ENCODE measurements around the gene CAPN15.
A peak's percentile ranks its signal among the peaks of the same experiment; 100 is the strongest.

The CAPN15 gene

GRCh38 chr16:529012-529575 is 1.6 kb downstream of the CAPN15 start:
- TF ChIP-seq CTCF (IDR thresholded peaks at IDR 0.05; ENCODE audit: insufficient read depth, low read length, missing control alignments): no peak
- ChIA-PET CTCF (no interaction called here), POLR2A (no interaction called here)
- peak overlapping the region; percentile 82 for H3K4me3 ChIP-seq (ENCODE audit: low read depth, low read length)
- DNase-seq (ENCODE audit: low read depth, low spot score): no peak

DNA sequence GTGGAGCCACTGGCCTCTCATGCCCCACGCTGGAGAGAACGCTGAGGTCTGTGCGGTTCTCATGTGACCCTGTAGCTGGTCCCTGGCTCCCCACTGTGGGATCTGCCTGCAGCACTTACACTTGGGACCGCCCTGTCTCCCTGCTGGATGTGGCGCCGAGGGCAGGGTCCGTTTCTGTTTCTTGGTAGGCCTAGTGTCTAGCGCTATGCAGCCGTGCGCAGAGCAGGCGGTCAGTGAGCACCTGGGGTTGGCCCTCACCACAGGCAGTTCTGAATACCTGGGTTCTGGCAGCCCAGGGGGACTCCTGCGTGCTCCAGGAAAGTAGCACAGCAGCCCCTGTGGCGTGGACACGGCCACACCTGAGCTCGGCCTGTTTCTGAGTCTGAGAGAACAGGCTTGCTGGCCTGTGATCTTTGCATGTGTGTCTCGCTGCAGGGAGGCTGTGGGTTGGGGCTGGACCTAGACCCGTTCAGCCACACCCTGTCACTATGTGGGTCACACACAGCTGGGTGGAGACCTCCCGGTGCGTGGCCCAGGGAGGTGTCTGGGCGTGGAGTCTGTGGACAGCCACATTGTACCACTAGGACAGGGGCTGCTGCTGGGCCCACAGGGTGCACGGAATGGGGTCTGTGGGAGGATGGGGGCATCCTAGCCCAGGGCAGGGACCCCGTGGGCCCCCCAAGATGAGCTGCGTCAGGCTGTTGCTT is 2.8 kb downstream of the CAPN15 start:
- H3K4me3 ChIP-seq (ENCODE audit: low read depth, low read length): peak overlapping the region; percentile 82; the same call in 1 of the 2 replicates
- DNase-seq (ENCODE audit: low read depth, low spot score): no peak
- no peak for TF ChIP-seq CTCF (IDR thresholded peaks at IDR 0.05; ENCODE audit: insufficient read depth, low read length, missing control alignments)
- CTCF ChIA-PET: no interaction called here
- POLR2A ChIA-PET: no interaction called here

DNA sequence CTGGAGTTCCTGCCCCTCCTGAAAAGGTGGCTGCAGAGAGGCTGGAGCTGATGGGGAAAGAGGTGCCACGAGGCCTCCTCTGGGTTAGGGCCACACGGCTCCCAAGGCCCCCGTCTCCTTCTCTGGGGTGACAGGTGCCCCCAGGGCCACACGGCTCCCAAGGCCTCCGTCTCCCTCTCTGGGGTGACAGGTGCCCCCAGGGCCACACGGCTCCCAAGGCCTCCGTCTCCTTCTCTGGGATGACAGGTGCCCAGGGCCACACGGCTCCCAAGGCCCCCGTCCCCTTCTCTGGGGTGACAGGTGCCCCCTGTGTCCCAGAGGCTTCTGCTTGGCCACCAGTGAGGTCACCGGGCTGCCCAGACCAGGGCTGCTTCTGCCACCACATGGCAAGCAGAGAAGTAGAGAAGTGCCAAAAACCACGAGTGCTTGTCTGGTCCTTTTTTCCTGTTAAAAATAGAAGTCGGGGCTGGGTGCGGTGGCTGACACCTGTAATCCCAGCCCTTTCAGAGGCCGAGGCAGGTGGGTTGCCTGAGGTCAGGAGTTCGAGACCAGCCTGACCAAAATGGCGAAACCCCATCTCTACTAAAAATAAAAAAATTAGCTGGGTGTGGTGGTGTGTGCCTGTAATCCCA is 4.1 kb downstream of the CAPN15 start:
- no peak overlapping the region for H3K4me3 ChIP-seq (ENCODE audit: low read depth, low read length)
- no peak for TF ChIP-seq CTCF (IDR thresholded peaks at IDR 0.05; ENCODE audit: insufficient read depth, low read length, missing control alignments)
- no peak for DNase-seq (ENCODE audit: low read depth, low spot score)
- POLR2A ChIA-PET: no interaction called here
- CTCF ChIA-PET: no interaction called here

DNA sequence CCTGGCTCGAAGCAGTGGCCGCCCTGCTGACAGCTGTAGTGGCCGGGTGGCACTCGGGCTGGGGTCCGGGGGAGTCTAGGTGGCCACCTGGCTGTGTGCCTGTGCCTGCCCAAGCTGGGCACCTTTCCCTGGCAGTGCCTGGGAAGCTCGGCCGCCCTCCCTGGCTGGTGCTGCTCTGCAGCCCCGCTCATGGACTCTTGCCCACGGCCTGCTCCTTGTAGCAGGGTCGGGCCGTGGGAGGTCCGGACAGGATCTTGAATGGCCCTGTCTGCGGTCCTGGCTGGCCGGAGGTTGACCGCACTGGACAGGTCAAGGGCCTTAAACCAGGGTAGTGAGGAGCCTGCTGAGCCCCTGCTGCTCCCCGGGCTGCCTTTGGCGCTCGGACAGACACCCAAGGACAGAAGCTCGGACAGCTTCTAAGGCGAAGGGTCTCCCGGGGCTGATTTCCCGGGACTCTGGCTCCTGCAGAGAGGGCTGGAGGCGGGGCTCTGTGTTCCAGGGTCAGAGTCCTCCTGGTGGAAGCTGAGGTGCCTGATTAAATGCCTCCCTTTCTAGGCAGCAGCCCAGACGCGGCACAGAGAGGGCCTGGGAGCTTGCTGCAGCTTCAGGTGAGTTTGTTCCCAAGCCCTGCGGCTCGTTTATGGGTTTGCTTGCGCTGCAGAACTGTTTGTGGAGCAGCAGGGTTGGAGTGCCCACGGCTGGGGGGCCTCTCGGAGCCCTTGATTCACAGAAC is 6.0 kb downstream of the CAPN15 start:
- ChIA-PET POLR2A (no interaction called here), CTCF (no interaction called here)
- no peak for TF ChIP-seq CTCF (IDR thresholded peaks at IDR 0.05; ENCODE audit: insufficient read depth, low read length, missing control alignments)
- no peak for DNase-seq (ENCODE audit: low read depth, low spot score)
- H3K4me3 ChIP-seq (ENCODE audit: low read depth, low read length): no peak overlapping the region

GRCh38 chr16:534135-534534 is 6.6 kb downstream of the CAPN15 start:
- no peak for TF ChIP-seq CTCF (IDR thresholded peaks at IDR 0.05; ENCODE audit: insufficient read depth, low read length, missing control alignments)
- CTCF ChIA-PET: no interaction called here
- POLR2A ChIA-PET: no interaction called here
- DNase-seq (ENCODE audit: low read depth, low spot score): no peak
- no peak overlapping the region for H3K4me3 ChIP-seq (ENCODE audit: low read depth, low read length)

GRCh38 chr16:534856-535445 is 7.4 kb downstream of the CAPN15 start:
- DNase-seq (ENCODE audit: low read depth, low spot score): no peak
- POLR2A ChIA-PET: no interaction called here
- CTCF ChIA-PET: no interaction called here
- no peak for TF ChIP-seq CTCF (IDR thresholded peaks at IDR 0.05; ENCODE audit: insufficient read depth, low read length, missing control alignments)
- no peak overlapping the region for H3K4me3 ChIP-seq (ENCODE audit: low read depth, low read length)
